RWPE1 (cell line): Measurements from ENCODE around the gene SLC36A2.

Experiments used
- CTCF ChIA-PET: fragments of 350-600 bp; sonication (Branson Sonifier 250); formaldehyde crosslinking; extraction: SDS; loops from one replicate; lab custom pipeline; 2021; lab: Yijun Ruan, JAX
- POLR2A ChIA-PET: fragments of 400-600 bp; formaldehyde crosslinking; extraction: SDS; loops from one replicate; lab custom pipeline; 2020; ENCODE audit warnings: antibody characterized with exemption; ENCODE audit not compliant: low non-redundant PET; lab: Yijun Ruan, JAX
- DNase-seq: peaks from one replicate; pipeline ENCODE4 v3.0.0; 2012; ENCODE audit warnings: low spot score
- H3K27ac ChIP-seq: fragments of 450-650 bp; 2 replicates; pipeline ENCODE4 v1.5.1; 2017
- TF ChIP-seq, protein P1 (sequence below): fragments of 450-650 bp; conservative IDR thresholded peaks from 2 replicates; pipeline ENCODE4 v1.5.1; 2017; ENCODE audit warnings: low read depth, mild to moderate bottlenecking

Gene SLC36A2

DNA sequence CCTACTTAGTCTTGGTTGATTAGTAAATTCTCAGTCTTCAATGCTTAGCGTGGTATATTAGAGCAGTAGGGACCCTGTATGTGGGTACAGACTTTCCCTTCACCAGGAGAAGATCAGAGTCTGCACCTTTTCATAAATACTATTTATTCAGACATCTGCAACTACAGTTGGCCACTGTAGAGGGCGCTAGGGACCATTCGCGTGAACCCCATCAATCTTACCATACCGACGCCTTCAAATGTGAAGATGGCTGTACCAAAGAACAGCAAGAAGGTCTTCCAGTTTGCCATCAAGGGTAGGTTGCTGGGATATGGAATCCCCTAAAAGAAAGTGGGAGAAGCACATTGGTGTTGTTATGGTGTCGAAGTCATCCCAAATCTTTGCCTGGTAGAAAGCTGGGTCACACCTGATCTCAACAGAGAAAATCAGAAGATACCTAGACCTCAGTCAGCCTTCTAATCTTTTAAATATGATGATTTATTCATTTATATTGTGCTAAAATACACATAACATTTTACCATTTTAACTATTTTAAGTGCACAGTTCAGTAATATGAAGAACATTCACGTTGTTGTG lies 62.9 kb downstream of the SLC36A2 start:
- CTCF ChIA-PET: no interaction called here
- POLR2A ChIA-PET: no interaction called here

DNA sequence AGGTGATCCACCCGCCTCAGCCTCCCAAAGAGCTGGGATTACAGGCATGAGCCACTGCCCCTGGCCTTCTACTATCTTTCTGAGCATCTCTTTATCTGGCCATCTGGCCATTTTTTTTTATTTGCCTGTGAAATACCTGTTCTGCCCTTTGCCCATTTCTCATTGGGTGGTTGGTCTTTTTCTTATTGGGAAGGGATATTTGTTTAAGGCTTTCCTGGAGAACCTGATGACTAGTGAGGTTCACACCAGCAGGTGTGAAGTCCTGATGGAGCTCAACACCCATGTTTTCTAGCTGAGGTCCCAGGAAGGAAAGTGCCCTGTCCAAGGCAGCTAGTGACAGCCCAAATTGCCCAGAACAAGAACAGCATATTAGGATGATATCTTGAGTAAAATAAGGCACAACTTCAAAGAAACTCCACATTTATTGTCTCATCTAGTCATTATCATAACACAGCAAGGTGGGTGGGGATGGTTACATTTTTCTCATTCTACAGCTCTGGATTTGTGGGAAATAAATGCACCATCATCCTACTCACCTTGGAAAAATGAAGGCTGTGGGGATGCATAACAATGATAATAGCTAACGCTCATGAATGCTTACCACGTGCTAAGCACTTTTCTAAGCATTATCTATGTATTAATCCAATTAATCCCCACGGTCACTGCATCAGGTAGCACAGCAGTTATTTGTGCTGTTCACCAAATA lies 64.1 kb downstream of the SLC36A2 start:
- no peak for DNase-seq
- POLR2A ChIA-PET: no interaction called here
- CTCF ChIA-PET: interaction anchor here (0.6 to 0.7 kb wide), 3 partner anchors 123 to 1069 kb away, joined by 3 to 6 read pairs (median 3); no protein-coding TSS in a partner anchor
- TF ChIP-seq, protein P1, sequence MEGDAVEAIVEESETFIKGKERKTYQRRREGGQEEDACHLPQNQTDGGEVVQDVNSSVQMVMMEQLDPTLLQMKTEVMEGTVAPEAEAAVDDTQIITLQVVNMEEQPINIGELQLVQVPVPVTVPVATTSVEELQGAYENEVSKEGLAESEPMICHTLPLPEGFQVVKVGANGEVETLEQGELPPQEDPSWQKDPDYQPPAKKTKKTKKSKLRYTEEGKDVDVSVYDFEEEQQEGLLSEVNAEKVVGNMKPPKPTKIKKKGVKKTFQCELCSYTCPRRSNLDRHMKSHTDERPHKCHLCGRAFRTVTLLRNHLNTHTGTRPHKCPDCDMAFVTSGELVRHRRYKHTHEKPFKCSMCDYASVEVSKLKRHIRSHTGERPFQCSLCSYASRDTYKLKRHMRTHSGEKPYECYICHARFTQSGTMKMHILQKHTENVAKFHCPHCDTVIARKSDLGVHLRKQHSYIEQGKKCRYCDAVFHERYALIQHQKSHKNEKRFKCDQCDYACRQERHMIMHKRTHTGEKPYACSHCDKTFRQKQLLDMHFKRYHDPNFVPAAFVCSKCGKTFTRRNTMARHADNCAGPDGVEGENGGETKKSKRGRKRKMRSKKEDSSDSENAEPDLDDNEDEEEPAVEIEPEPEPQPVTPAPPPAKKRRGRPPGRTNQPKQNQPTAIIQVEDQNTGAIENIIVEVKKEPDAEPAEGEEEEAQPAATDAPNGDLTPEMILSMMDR: no peak
- H3K27ac ChIP-seq: no peak overlapping the region

More for the DNA sequence above, 62.9 kb downstream of the SLC36A2 start:
- H3K27ac ChIP-seq: no peak overlapping the region
- TF ChIP-seq, protein P1: no peak
- DNase-seq: no peak

DNA sequence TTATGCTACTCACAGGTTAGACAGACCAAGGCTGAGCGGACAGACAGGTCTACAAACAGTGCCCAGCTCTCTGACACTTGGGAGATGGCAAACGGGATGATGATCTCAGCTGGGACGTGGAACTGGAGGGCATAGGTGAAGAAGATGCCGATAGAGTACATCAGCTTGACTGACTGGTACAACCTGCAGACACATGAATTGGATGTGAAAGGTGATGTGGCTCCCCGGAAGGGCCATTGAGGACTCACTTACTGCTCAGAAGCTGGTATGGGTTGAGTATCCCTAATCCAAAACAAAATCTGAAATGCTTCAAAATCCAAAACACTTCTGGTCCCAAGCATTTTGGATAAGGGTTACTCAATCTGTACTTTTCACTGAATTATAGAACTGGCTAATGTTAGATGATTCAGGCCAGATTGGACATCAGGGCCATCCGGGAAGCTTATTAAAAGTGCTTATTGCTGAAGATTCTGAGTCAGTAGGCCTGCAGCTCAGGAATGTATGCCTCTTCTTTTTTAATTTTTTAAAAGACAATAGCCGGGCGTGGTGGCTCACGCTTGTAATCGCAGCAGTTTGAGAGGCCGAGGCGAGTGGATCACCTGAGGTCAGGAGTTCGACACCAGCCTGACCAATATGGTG lies 66.2 kb downstream of the SLC36A2 start:
- DNase-seq: no peak
- ChIA-PET CTCF (no interaction called here), POLR2A (no interaction called here)
- H3K27ac ChIP-seq: no peak overlapping the region
- TF ChIP-seq, protein P1: no peak

DNA sequence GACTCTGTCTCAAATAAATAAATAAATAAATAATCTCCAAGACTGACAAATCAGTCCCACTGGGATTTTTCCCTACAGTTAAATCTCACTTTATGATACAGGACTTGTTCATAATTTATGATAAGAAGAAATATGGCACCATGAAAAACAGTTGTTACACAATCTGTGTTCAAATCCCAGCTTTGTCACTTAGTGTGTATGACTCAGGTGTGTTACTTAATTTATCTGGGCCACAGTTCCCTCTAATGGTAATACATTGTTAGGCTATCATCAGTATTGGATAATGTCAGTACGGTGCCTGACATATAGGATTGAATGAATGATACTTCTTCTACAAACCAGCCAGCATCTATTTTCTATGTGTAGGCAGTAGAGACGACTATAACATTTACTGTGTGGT lies 66.9 kb downstream of the SLC36A2 start:
- no peak overlapping the region for H3K27ac ChIP-seq
- CTCF ChIA-PET: interaction anchor here (0.7 kb wide), 1 partner anchor 41 kb away, joined by 4 read pairs; no protein-coding TSS in a partner anchor
- TF ChIP-seq, protein P1: no peak
- no peak for DNase-seq
- POLR2A ChIA-PET: no interaction called here

DNA sequence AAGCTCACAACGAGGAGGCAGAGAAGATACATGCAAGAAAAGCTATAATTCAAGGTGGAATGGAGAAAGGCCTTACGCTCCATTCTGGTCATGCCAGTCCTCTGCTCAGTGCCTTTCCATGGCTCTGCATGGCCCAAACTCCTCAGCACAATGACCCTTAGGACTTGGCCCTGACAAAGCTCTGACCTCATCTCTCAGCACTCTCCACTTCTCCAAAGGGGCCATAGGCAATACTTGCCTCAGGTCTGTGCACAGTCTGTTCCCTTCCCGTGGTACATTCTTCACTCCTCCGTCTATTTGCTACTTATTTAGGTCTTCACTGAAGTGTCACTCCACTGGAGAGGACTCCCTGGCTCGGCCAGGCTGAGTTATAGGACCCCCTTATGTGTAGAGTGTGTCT lies 68.5 kb downstream of the SLC36A2 start:
- TF ChIP-seq, protein P1: no peak
- POLR2A ChIA-PET: no interaction called here
- CTCF ChIA-PET: interaction anchor here (1.5 kb wide), 1 partner anchor 11 kb away, joined by 3 read pairs; no protein-coding TSS in a partner anchor
- no peak for DNase-seq
- no peak overlapping the region for H3K27ac ChIP-seq

DNA sequence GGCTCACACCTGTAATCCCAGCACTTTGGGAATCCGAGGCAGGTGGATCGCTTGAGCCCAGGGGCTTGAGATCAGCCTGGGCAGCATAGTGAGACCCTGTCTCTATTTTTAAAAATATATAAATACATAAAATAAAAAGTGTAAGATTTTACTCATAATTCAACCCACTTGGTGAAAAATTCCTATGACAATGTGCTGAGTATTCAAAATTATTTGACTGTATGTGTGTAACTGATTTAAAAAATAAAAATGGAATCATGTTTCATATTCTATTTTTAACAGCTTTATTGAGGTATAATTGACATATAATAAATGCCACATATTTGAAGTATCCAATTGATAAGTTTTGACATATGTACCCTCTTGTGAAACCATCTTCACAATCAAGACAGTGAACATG lies 71.6 kb downstream of the SLC36A2 start:
- no peak for DNase-seq
- H3K27ac ChIP-seq: no peak overlapping the region
- ChIA-PET CTCF (no interaction called here), POLR2A (no interaction called here)
- TF ChIP-seq, protein P1: no peak
